Fibroblast of lung (primary cell): ENCODE results near the gene DEFB124.

Experiments used
- CTCF ChIP-seq, 2 donors: IDR thresholded peaks in 1 of 2; conservative IDR thresholded peaks in 1 of 2; 1 replicate in 1 of 2; 2 replicates in 1 of 2; pipeline ENCODE4 v1.5.1; 2011 to 2012; ENCODE audit warnings: low read length in 2 of 2, control low read depth in 1 of 2, inconsistent platforms in 1 of 2, low read depth in 1 of 2, mild to moderate bottlenecking in 1 of 2
- EZH2 ChIP-seq: IDR thresholded peaks from 2 replicates; pipeline ENCODE4 v1.5.1; 2012; ENCODE audit warnings: low read length, control low read depth, mild to moderate bottlenecking; ENCODE audit errors: missing control alignments

- TF ChIP-seq CTCF (conservative IDR thresholded peaks at IDR 0.05 in 1 of 2, IDR thresholded peaks at IDR 0.05 in 1 of 2; ENCODE audit: low read depth in 1 of 2, low read length in 2 of 2), result no peak
- TF ChIP-seq EZH2, result no peak
Measured at GRCh38 chr20:31497838-31498540, 23.1 kb upstream of the DEFB124 start.
